Effector memory CD4-positive, alpha-beta T cell (primary cell): ENCODE data around the gene SDE2.

ENCODE experiments used
- DNase-seq, 3 donors: peaks; one replicate each; pipeline ENCODE4 v3.0.0-alpha.2; 2020
- H3K27ac ChIP-seq: 2 replicates; pipeline ENCODE4 v1.7.0; 2013; ENCODE audit warnings: mild to moderate bottlenecking, low read length, moderate library complexity; ENCODE audit not compliant: insufficient read depth, poor library complexity, severe bottlenecking
- H3K27me3 ChIP-seq: replicated peaks from 2 replicates; pipeline ENCODE4 v1.7.0; 2013; ENCODE audit warnings: mild to moderate bottlenecking, low read length; ENCODE audit not compliant: insufficient read depth, control insufficient read depth, poor library complexity, severe bottlenecking
- H3K36me3 ChIP-seq: 2 replicates; pipeline ENCODE4 v1.7.0; 2013; ENCODE audit warnings: mild to moderate bottlenecking, low read length, moderate library complexity; ENCODE audit not compliant: control insufficient read depth, insufficient read depth
- H3K4me1 ChIP-seq: 2 replicates; pipeline ENCODE4 v1.7.0; 2013; ENCODE audit warnings: low read length, mild to moderate bottlenecking; ENCODE audit not compliant: control insufficient read depth, insufficient read depth, poor library complexity, severe bottlenecking
- H3K4me3 ChIP-seq: 2 replicates; pipeline ENCODE4 v1.7.0; 2013; ENCODE audit warnings: low read length, low read depth, mild to moderate bottlenecking; ENCODE audit not compliant: insufficient read depth, poor library complexity, severe bottlenecking
- H3K9me3 ChIP-seq: 2 replicates; pipeline ENCODE4 v1.7.0; 2013; ENCODE audit warnings: mild to moderate bottlenecking, low read length, moderate library complexity; ENCODE audit not compliant: control insufficient read depth

Gene SDE2

DNA sequence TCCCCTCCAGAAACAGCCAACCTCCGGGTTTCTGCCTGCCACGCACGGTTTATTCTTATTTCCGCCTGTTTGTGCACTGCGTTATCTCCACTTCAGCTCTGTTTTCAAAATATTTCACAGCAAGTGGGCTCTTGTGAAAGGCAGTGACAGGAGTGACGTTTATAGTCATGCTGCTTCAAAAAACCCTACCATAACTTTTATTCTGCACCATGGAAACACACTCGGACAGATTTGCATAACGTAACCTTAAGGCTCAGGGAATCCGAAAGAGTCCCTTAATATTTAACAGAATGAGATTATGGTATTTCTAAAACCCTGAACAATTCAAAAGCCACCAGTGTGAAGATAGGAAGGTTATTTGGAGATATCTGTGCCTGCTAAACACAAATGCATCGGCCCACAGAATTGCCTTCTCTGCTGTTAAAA, 782 bp upstream of the SDE2 start:
- Histone ChIP-seq H3K9me3 (no peaks in the 10 kb centered on the region), H3K36me3 (peaks cover 3% of the 10 kb centered on the region), H3K27me3 (no peaks in the 10 kb centered on the region), H3K27ac (peak overlapping the region; percentile 96), H3K4me1 (peaks cover 41% of the 10 kb centered on the region), H3K4me3 (peak overlapping the region; percentile 45)
- DNase-seq, result no peak

- Histone ChIP-seq H3K4me1 (peaks cover 41% of the 10 kb centered on the region), H3K27me3 (no peaks in the 10 kb centered on the region), H3K27ac (peak overlapping the region; percentile 96), H3K9me3 (no peaks in the 10 kb centered on the region), H3K4me3 (peak overlapping the region; percentile 87), H3K36me3 (peaks cover 11% of the 10 kb centered on the region)
- no peak for DNase-seq
Measured at GRCh38 chr1:225998560-225999226, 450 bp downstream of the SDE2 start.

DNA sequence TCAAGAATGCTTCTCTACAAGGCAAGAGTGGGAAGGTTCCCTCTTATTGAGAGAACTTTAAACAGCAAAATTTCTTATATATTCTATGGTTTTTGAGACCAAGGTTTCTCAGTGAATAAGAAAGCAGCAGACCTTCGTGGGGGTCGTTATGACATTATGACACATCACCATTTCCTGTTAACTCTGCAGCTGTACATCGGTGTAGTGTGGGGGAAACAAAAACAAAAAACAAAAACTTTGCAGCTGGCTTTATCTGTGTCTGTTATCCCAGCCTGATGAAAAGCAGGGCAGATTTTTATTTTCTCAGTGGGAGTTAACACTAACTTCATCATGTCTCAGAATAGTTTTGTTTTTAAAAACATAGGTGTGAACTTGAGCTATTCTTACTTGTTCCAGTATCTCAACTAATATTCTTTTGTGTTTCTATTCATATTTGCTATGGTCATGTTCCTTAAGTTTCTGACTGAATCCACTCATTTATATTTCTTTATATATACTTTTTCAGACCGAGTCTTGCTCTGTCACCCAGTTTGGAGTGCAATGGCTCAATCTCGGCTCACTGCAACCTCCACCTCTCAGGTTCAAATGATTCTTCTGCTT, 2.1 kb downstream of the SDE2 start:
- Histone ChIP-seq H3K9me3 (no peaks in the 10 kb centered on the region), H3K27ac (no peak overlapping the region), H3K36me3 (peaks cover 24% of the 10 kb centered on the region), H3K27me3 (no peaks in the 10 kb centered on the region), H3K4me3 (no peak overlapping the region), H3K4me1 (peaks cover 33% of the 10 kb centered on the region)
- no peak for DNase-seq

DNA sequence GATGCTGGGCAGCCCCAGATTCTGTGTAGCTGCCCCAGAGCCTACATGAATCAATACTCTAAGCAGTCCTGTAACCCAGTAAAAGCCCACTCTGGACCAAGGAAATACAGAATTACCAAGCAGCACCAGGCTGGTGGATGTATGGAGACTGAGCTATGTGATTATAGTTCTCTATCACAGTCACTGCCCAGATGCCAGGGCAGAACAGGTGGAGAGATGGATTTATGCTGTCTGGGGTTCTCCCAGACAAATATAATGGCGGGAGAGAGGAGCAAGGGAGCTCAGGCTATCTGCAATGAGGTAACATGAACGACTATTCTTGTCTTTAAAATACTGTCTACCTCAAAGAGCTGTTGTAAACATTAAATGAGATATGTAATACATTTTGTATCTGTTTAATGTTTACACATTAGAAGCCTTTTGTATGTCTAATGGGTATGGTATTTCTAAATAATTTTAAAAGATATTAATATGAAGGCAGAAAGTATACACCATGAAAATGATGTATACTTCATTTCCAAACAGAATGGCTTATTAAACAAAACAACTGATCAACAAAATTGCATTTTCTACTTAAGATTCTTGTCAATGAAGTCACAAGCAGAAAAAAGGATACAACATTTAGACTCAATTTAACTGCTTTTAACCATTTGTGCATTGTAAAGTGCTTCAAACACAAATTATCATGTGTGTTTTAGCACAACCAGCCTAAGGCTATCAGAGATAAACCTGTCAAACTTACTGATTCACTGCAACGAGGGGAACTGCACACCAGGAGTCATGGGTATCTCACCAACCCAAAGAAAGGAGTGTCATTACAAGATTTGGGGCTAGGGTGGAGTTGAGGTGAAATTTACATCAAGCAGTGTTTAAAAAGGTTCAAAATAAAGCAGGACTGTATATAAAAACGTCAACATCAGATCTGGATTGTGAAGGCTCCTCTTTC, 3.0 kb downstream of the SDE2 start:
- DNase-seq, result no peak
- Histone ChIP-seq H3K27ac (no peak overlapping the region), H3K4me3 (no peak overlapping the region), H3K9me3 (no peaks in the 10 kb centered on the region), H3K27me3 (no peaks in the 10 kb centered on the region), H3K4me1 (peaks cover 27% of the 10 kb centered on the region), H3K36me3 (peaks cover 31% of the 10 kb centered on the region)

GRCh38 chr1:225990705-225991464, 8.3 kb downstream of the SDE2 start:
- H3K9me3 ChIP-seq, result no peaks in the 10 kb centered on the region
- no peak for DNase-seq
- no peaks in the 10 kb centered on the region for H3K27me3 ChIP-seq
- H3K36me3 ChIP-seq, result peaks cover 64% of the 10 kb centered on the region
- peak overlapping the region; percentile 51 for H3K27ac ChIP-seq
- peaks cover 3% of the 10 kb centered on the region for H3K4me1 ChIP-seq
- H3K4me3 ChIP-seq, result no peak overlapping the region

DNA sequence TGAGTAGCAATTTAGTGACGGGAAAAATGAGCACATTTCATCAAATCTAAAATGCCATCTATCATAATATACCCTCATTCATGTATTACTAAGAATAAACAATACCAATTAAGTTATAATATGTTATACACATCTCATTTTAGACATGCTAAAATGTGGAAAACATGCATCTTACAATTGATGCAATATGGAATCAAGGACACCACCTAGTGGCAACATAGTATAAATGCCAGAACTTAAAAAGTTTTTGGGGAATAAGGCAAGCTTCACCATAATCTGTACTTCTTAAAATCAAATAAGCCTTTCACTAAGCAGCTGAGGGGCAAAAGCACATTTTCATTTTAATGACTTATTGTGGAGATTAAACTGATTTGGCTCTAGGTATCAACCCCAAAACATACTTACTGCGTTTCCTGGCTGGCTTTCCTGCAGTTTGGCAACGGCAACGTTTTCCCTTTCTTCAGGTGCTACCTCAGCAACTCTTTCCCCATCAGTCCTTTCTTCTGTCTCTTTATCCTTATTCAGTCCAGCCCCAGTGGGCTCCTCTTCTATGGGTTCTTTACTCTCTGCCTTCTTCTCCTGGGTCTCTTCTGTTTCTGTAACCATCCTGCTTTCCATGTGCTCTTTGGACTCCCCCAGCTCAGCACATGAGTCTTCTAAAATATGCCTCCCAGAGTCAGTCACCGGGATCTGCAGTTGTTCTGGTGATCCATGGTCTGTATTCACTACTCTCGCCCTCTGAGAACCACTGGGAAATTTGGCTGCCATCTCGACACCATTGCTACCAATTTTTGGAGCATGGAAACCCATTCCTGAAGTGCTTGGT, 11.4 kb downstream of the SDE2 start:
- DNase-seq, result no peak
- H3K27me3 ChIP-seq, result no peaks in the 10 kb centered on the region

DNA sequence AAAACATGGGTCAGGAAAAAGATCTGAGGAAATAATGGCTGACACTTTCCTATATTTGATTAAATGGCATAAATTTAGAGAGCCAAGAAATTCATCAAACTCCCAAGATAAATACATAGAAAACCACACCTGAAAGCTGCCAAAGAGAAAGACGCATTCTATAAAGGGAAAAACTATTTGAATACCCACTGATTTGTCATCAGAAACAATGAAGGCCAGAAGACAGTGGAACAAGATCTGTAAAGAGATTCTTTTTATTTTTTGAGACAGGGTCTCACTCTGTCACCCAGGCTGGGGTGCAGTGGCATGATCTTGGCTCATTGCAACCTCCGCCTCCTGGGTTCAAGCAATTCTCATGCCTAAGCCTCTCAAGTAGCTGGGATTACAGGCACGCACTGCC, 17.4 kb downstream of the SDE2 start:
- H3K4me3 ChIP-seq, result no peak overlapping the region
- no peak overlapping the region for H3K27ac ChIP-seq
- no peaks in the 10 kb centered on the region for H3K27me3 ChIP-seq
- no peaks in the 10 kb centered on the region for H3K9me3 ChIP-seq
- H3K36me3 ChIP-seq, result peaks cover 68% of the 10 kb centered on the region
- no peak for DNase-seq
- no peaks in the 10 kb centered on the region for H3K4me1 ChIP-seq

More for the DNA sequence above, 11.4 kb downstream of the SDE2 start:
- Histone ChIP-seq H3K27ac (no peak overlapping the region), H3K36me3 (peaks cover 74% of the 10 kb centered on the region), H3K4me1 (peaks cover 2% of the 10 kb centered on the region), H3K4me3 (no peak overlapping the region), H3K9me3 (no peaks in the 10 kb centered on the region)

GRCh38 chr1:225980005-225980836, 18.9 kb downstream of the SDE2 start:
- H3K36me3 ChIP-seq, result peaks cover 54% of the 10 kb centered on the region

More at GRCh38 chr1:225980005-225980836, 18.9 kb downstream of the SDE2 start:
- Histone ChIP-seq H3K4me3 (no peak overlapping the region), H3K27me3 (no peaks in the 10 kb centered on the region), H3K4me1 (no peaks in the 10 kb centered on the region), H3K27ac (no peak overlapping the region), H3K9me3 (no peaks in the 10 kb centered on the region)
- no peak for DNase-seq
